H1 (cell line): ENCODE results near the gene SEC62. TPM values are rescaled to one million over a fixed set of nuclear protein-coding genes. Genes with fewer than 3 reads are reported as not detected.

Source experiments
- BCL11A ChIP-seq, 2 experiments: IDR thresholded peaks; one replicate each; pipeline ENCODE4 v1.6.1; 2011; ENCODE audit warnings: low read depth in 2 of 2, low read length in 2 of 2, mild to moderate bottlenecking in 2 of 2
- BRCA1 ChIP-seq: IDR thresholded peaks from 2 replicates; pipeline ENCODE4 v1.6.1; 2012; ENCODE audit warnings: low read depth, low read length, improper control_type of control experiment
- CHD2 ChIP-seq: IDR thresholded peaks from 2 replicates; pipeline ENCODE4 v1.6.1; 2012; ENCODE audit warnings: low read length, improper control_type of control experiment
- CTBP2 ChIP-seq: IDR thresholded peaks from 2 replicates; pipeline ENCODE4 v1.7.0; 2011; ENCODE audit warnings: borderline replicate concordance, mild to moderate bottlenecking, moderate library complexity, mixed read lengths, low read length; ENCODE audit not compliant: insufficient read depth, insufficient read length
- EZH2 ChIP-seq: fragments of 200-600 bp; sonication (generic); IDR thresholded peaks from 2 replicates; pipeline ENCODE4 v1.7.1; 2012; ENCODE audit warnings: low read depth, mild to moderate bottlenecking, moderate library complexity, low read length, inconsistent platforms; ENCODE audit not compliant: severe bottlenecking
- HDAC6 ChIP-seq: IDR thresholded peaks from one replicate; pipeline ENCODE4 v1.7.1; 2012; ENCODE audit warnings: low read depth, mild to moderate bottlenecking, inconsistent platforms, low read length, moderate library complexity
- JUND ChIP-seq: IDR thresholded peaks from 2 replicates; pipeline ENCODE4 v1.6.1; 2011; ENCODE audit warnings: mild to moderate bottlenecking, improper control_type of control experiment, low read length
- KDM4A ChIP-seq: IDR thresholded peaks from one replicate; pipeline ENCODE4 v1.7.1; 2012; ENCODE audit warnings: low read depth, mild to moderate bottlenecking, moderate library complexity, low read length, inconsistent platforms; ENCODE audit not compliant: severe bottlenecking
- polyA plus RNA-seq, 7 experiments: library from polyadenylated mRNA; depleted of rRNA in 3 of 7; stranded (reverse) in 5 of 7; unstranded in 2 of 7; fragments of >200 nt in 5 of 7; fragments of 200-250 nt in 2 of 7; gene quantifications; 1 replicate in 5 of 7; 2 replicates in 1 of 7; 4 replicates in 1 of 7; pipeline versions ENCODE4 v1.2.1 to v1.2.3, GENCODE V29; 2011 to 2013; ENCODE audit warnings: missing spikeins in 2 of 7, mixed read lengths in 2 of 7
- total RNA-seq: library from RNA; stranded (reverse); fragmentation: NEBNext Ultra II Directional; extraction: Animal tissue kit (Norgen Biotek cat#: 25700); gene quantifications from 2 replicates; pipeline ENCODE4 v1.2.1, GENCODE V29; 2021
- TF ChIP-seq, protein P1 (sequence below): fragments of 300-600 bp; sonication (generic); IDR thresholded peaks from 2 replicates; pipeline ENCODE4 v1.7.1; 2012; ENCODE audit warnings: low read length, moderate library complexity, mild to moderate bottlenecking, inconsistent platforms; ENCODE audit not compliant: insufficient replicate concordance
- TF ChIP-seq, protein P2 (sequence below): IDR thresholded peaks from 2 replicates; pipeline ENCODE4 v1.6.1; 2011; ENCODE audit warnings: low read depth, mild to moderate bottlenecking, low read length; ENCODE audit not compliant: insufficient read depth
- TF ChIP-seq, protein P3 (sequence below): IDR thresholded peaks from 2 replicates; pipeline ENCODE4 v1.6.1; 2012; ENCODE audit warnings: inconsistent platforms

The SEC62 gene
- total and polyA plus RNA-seq, 2 of the 8 experiments (the other 6 are each of a cell fraction or from before 2014, with no cell fraction given) = 67.8 to 113 TPM

DNA sequence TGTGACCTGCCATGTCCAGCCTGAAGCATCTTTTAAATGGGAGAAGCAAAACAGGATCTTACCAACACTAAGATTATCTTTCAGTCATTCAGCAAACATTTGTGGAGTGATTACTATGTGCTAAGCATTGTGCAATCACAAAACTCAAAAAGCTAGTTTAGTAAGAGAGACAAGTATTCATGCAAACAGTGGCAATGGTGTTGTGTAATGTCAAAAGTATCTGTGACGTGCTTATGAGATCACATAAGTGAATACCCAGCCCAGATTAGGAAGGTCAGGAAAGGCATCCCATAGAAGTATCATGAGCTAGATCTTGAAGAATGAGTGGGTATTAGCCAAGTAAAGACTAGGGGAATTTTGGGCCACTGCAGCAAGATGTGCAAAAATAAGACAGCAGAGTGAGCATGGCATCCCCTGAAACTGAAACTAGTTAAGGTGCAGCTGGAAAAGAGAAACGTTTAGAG is 32.1 kb downstream of the SEC62 start (continued):
- TF ChIP-seq, protein P1, sequence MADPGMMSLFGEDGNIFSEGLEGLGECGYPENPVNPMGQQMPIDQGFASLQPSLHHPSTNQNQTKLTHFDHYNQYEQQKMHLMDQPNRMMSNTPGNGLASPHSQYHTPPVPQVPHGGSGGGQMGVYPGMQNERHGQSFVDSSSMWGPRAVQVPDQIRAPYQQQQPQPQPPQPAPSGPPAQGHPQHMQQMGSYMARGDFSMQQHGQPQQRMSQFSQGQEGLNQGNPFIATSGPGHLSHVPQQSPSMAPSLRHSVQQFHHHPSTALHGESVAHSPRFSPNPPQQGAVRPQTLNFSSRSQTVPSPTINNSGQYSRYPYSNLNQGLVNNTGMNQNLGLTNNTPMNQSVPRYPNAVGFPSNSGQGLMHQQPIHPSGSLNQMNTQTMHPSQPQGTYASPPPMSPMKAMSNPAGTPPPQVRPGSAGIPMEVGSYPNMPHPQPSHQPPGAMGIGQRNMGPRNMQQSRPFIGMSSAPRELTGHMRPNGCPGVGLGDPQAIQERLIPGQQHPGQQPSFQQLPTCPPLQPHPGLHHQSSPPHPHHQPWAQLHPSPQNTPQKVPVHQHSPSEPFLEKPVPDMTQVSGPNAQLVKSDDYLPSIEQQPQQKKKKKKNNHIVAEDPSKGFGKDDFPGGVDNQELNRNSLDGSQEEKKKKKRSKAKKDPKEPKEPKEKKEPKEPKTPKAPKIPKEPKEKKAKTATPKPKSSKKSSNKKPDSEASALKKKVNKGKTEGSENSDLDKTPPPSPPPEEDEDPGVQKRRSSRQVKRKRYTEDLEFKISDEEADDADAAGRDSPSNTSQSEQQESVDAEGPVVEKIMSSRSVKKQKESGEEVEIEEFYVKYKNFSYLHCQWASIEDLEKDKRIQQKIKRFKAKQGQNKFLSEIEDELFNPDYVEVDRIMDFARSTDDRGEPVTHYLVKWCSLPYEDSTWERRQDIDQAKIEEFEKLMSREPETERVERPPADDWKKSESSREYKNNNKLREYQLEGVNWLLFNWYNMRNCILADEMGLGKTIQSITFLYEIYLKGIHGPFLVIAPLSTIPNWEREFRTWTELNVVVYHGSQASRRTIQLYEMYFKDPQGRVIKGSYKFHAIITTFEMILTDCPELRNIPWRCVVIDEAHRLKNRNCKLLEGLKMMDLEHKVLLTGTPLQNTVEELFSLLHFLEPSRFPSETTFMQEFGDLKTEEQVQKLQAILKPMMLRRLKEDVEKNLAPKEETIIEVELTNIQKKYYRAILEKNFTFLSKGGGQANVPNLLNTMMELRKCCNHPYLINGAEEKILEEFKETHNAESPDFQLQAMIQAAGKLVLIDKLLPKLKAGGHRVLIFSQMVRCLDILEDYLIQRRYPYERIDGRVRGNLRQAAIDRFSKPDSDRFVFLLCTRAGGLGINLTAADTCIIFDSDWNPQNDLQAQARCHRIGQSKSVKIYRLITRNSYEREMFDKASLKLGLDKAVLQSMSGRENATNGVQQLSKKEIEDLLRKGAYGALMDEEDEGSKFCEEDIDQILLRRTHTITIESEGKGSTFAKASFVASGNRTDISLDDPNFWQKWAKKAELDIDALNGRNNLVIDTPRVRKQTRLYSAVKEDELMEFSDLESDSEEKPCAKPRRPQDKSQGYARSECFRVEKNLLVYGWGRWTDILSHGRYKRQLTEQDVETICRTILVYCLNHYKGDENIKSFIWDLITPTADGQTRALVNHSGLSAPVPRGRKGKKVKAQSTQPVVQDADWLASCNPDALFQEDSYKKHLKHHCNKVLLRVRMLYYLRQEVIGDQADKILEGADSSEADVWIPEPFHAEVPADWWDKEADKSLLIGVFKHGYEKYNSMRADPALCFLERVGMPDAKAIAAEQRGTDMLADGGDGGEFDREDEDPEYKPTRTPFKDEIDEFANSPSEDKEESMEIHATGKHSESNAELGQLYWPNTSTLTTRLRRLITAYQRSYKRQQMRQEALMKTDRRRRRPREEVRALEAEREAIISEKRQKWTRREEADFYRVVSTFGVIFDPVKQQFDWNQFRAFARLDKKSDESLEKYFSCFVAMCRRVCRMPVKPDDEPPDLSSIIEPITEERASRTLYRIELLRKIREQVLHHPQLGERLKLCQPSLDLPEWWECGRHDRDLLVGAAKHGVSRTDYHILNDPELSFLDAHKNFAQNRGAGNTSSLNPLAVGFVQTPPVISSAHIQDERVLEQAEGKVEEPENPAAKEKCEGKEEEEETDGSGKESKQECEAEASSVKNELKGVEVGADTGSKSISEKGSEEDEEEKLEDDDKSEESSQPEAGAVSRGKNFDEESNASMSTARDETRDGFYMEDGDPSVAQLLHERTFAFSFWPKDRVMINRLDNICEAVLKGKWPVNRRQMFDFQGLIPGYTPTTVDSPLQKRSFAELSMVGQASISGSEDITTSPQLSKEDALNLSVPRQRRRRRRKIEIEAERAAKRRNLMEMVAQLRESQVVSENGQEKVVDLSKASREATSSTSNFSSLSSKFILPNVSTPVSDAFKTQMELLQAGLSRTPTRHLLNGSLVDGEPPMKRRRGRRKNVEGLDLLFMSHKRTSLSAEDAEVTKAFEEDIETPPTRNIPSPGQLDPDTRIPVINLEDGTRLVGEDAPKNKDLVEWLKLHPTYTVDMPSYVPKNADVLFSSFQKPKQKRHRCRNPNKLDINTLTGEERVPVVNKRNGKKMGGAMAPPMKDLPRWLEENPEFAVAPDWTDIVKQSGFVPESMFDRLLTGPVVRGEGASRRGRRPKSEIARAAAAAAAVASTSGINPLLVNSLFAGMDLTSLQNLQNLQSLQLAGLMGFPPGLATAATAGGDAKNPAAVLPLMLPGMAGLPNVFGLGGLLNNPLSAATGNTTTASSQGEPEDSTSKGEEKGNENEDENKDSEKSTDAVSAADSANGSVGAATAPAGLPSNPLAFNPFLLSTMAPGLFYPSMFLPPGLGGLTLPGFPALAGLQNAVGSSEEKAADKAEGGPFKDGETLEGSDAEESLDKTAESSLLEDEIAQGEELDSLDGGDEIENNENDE = no peak
- TF ChIP-seq, protein P2, sequence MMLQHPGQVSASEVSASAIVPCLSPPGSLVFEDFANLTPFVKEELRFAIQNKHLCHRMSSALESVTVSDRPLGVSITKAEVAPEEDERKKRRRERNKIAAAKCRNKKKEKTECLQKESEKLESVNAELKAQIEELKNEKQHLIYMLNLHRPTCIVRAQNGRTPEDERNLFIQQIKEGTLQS = no peak
- no peak for TF ChIP-seq KDM4A
- TF ChIP-seq BRCA1 = no peak
- TF ChIP-seq CHD2 = no peak
- TF ChIP-seq JUND = no peak
- no peak for TF ChIP-seq EZH2
- TF ChIP-seq CTBP2 = no peak
- no peak for TF ChIP-seq HDAC6
- TF ChIP-seq BCL11A (IDR thresholded peaks at IDR 0.05; ENCODE audit: low read depth in 2 of 2, low read length in 2 of 2) = no peak
- TF ChIP-seq, protein P3, sequence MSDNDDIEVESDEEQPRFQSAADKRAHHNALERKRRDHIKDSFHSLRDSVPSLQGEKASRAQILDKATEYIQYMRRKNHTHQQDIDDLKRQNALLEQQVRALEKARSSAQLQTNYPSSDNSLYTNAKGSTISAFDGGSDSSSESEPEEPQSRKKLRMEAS = no peak
